DOHH2 (cell line): Measurements from ENCODE around the gene TXNDC11.

Experiments used
- H3F3A ChIP-seq: fragments of 200-600 bp; sonication (generic), shearing (Covaris generic); 2 replicates; pipeline ENCODE4 v1.6.0; 2016; ENCODE audit warnings: antibody characterized with exemption, mild to moderate bottlenecking; ENCODE audit not compliant: control insufficient read depth, insufficient read depth
- H3K27ac ChIP-seq: fragments of 200-600 bp; sonication (generic); 2 replicates; pipeline ENCODE4 v1.5.1; 2014; ENCODE audit warnings: low read depth, mild to moderate bottlenecking, low read length, moderate library complexity
- H3K27me3 ChIP-seq: fragments of 200-600 bp; sonication (generic); 2 replicates; pipeline ENCODE4 v1.6.1; 2014; ENCODE audit warnings: mild to moderate bottlenecking, low read length, mixed read lengths; ENCODE audit not compliant: control insufficient read depth
- H3K36me3 ChIP-seq: fragments of 200-600 bp; sonication (generic); 2 replicates; pipeline ENCODE4 v1.6.1; 2014; ENCODE audit warnings: mild to moderate bottlenecking, low read length, moderate library complexity, mixed read lengths; ENCODE audit not compliant: control insufficient read depth
- H3K4me1 ChIP-seq: fragments of 200-600 bp; sonication (generic); 2 replicates; pipeline ENCODE4 v1.6.1; 2014; ENCODE audit warnings: mild to moderate bottlenecking, low read length, mixed read lengths; ENCODE audit not compliant: control insufficient read depth
- H3K4me2 ChIP-seq: fragments of 200-600 bp; sonication (generic); 2 replicates; pipeline ENCODE4 v1.6.0; 2014; ENCODE audit warnings: mild to moderate bottlenecking, low read length, moderate library complexity
- H3K4me3 ChIP-seq: fragments of 200-600 bp; sonication (generic); 2 replicates; pipeline ENCODE4 v1.5.1; 2014; ENCODE audit warnings: mild to moderate bottlenecking, low read length, mixed read lengths
- H3K79me2 ChIP-seq: fragments of 200-600 bp; sonication (generic); 2 replicates; pipeline ENCODE4 v1.6.1; 2014; ENCODE audit warnings: mild to moderate bottlenecking, low read length, mixed read lengths; ENCODE audit not compliant: control insufficient read depth
- H3K9me2 ChIP-seq: fragments of 200-600 bp; sonication (generic); replicated peaks from 2 replicates; pipeline ENCODE4 v1.6.1; 2014; ENCODE audit warnings: mild to moderate bottlenecking, low read length, mixed read lengths; ENCODE audit not compliant: control insufficient read depth
- H3K9me3 ChIP-seq: fragments of 200-600 bp; sonication (generic); 2 replicates; pipeline ENCODE4 v1.6.1; 2014; ENCODE audit warnings: antibody characterized with exemption, low read length, mixed read lengths; ENCODE audit not compliant: control insufficient read depth, insufficient read depth
- H4K20me1 ChIP-seq: fragments of 200-600 bp; sonication (generic); 2 replicates; pipeline ENCODE4 v1.6.0; 2014; ENCODE audit warnings: low read depth, mild to moderate bottlenecking, antibody characterized with exemption, low read length, moderate library complexity; ENCODE audit not compliant: control insufficient read depth, insufficient read depth
- EZH2phosphoT487 ChIP-seq: fragments of 200-600 bp; sonication (generic); IDR thresholded peaks from 2 replicates; pipeline ENCODE4 v1.6.1; 2017; ENCODE audit warnings: borderline replicate concordance, mild to moderate bottlenecking, antibody characterized with exemption, low read length, moderate library complexity, mixed read lengths
- TF ChIP-seq, protein P1 (sequence below): fragments of 200-600 bp; sonication (generic); IDR thresholded peaks from one replicate; pipeline ENCODE4 v1.5.1; 2014; ENCODE audit warnings: antibody characterized with exemption, mild to moderate bottlenecking, low read depth, low read length; ENCODE audit not compliant: poor library complexity, severe bottlenecking

TXNDC11 gene

DNA sequence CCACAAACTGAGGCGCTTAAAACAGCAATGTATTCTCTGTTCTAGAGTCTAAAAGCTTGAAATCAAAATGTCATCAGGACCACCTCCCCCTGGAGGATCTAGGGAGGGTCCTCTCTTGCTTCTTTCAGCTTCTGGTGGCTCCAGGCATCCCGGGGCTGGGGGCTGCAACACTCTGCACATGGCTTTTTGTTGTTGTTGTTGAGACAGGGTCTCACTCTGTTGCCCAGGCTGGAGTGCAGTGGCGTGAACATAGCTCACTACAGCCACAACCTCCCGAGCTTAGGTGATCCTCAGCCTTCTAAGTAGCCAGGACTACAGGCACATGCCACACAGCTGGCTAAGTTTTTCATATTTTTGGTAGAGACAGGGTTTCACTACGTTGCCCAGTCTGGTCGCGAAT, 111.4 kb downstream of the TXNDC11 start:
- no peaks in the 10 kb centered on the region for H4K20me1 ChIP-seq
- H3K4me3 ChIP-seq = no peak overlapping the region
- H3K27ac ChIP-seq = no peak overlapping the region
- H3K36me3 ChIP-seq = no peaks in the 10 kb centered on the region
- peak overlapping the region; percentile 80; the same call in 1 of the 2 replicates for H3K4me2 ChIP-seq
- H3F3A ChIP-seq = peaks cover 33% of the 10 kb centered on the region
- no peaks in the 10 kb centered on the region for H3K79me2 ChIP-seq
- no peaks in the 10 kb centered on the region for H3K27me3 ChIP-seq
- H3K4me1 ChIP-seq = peaks cover 91% of the 10 kb centered on the region
- no peaks in the 10 kb centered on the region for H3K9me3 ChIP-seq
- no peaks in the 10 kb centered on the region for H3K9me2 ChIP-seq
- TF ChIP-seq, protein P1, sequence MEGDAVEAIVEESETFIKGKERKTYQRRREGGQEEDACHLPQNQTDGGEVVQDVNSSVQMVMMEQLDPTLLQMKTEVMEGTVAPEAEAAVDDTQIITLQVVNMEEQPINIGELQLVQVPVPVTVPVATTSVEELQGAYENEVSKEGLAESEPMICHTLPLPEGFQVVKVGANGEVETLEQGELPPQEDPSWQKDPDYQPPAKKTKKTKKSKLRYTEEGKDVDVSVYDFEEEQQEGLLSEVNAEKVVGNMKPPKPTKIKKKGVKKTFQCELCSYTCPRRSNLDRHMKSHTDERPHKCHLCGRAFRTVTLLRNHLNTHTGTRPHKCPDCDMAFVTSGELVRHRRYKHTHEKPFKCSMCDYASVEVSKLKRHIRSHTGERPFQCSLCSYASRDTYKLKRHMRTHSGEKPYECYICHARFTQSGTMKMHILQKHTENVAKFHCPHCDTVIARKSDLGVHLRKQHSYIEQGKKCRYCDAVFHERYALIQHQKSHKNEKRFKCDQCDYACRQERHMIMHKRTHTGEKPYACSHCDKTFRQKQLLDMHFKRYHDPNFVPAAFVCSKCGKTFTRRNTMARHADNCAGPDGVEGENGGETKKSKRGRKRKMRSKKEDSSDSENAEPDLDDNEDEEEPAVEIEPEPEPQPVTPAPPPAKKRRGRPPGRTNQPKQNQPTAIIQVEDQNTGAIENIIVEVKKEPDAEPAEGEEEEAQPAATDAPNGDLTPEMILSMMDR = no peak
- TF ChIP-seq EZH2phosphoT487 = no peak

DNA sequence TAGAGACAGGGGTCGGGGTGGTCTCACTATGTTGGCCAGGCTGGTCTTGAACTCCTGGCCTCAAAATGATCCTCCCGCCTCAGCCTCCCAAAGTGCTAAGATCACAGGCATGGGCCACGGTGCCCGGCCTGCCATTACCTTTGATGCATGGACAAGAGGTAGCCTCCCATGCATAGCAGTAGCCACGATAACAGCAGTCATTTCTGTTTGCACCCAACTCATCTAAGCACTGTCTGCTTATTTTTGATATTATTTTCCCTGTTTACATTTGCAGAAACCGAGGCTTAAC, 111.9 kb downstream of the TXNDC11 start:
- H3K4me2 ChIP-seq = peak overlapping the region; percentile 80
- H3K27me3 ChIP-seq = no peaks in the 10 kb centered on the region
- peaks cover 37% of the 10 kb centered on the region for H3F3A ChIP-seq
- peak overlapping the region; percentile 98 for H3K27ac ChIP-seq
- no peaks in the 10 kb centered on the region for H4K20me1 ChIP-seq
- no peak for TF ChIP-seq EZH2phosphoT487
- TF ChIP-seq, protein P1 = no peak
- no peaks in the 10 kb centered on the region for H3K9me3 ChIP-seq
- no peaks in the 10 kb centered on the region for H3K9me2 ChIP-seq
- H3K79me2 ChIP-seq = no peaks in the 10 kb centered on the region
- H3K4me3 ChIP-seq = no peak overlapping the region
- H3K36me3 ChIP-seq = no peaks in the 10 kb centered on the region
- peaks cover 91% of the 10 kb centered on the region for H3K4me1 ChIP-seq

- no peaks in the 10 kb centered on the region for H3K9me2 ChIP-seq
- H3K79me2 ChIP-seq = no peaks in the 10 kb centered on the region
- H3K4me2 ChIP-seq = peak overlapping the region; percentile 80
- H3K36me3 ChIP-seq = no peaks in the 10 kb centered on the region
- H3K27ac ChIP-seq = peak overlapping the region; percentile 98
- peaks cover 41% of the 10 kb centered on the region for H3F3A ChIP-seq
- no peaks in the 10 kb centered on the region for H4K20me1 ChIP-seq
- H3K4me3 ChIP-seq = peak overlapping the region; percentile 50
- TF ChIP-seq, protein P1 = no peak
- TF ChIP-seq EZH2phosphoT487 = no peak
- H3K4me1 ChIP-seq = peaks cover 94% of the 10 kb centered on the region
- no peaks in the 10 kb centered on the region for H3K27me3 ChIP-seq
- H3K9me3 ChIP-seq = no peaks in the 10 kb centered on the region
Measured at GRCh38 chr16:11630046-11630767, 112.5 kb downstream of the TXNDC11 start.
